ENCODE results near the gene FCMR. TPM values are rescaled to one million over a fixed set of nuclear protein-coding genes. Genes with fewer than 3 reads are reported as not detected.

The FCMR gene
- total RNA-seq, 1 donor from 2014 or later, result 5.8 TPM

Other genes with a start within 250 kb of the FCMR start
- 103 TPM for gene MAPKAPK2, start 237.0 kb downstream of the FCMR start, total RNA-seq
- gene IL19, start 151.2 kb downstream of the FCMR start, total RNA-seq, result not detected
- gene IL10, start 149.4 kb downstream of the FCMR start, total RNA-seq, result 23.0 TPM
- gene IL20, start 56.3 kb downstream of the FCMR start, total RNA-seq, result not detected
- gene IL24, start 24.5 kb downstream of the FCMR start, total RNA-seq, result not detected
- 6.9 TPM for gene PIGR, start 24.5 kb upstream of the FCMR start, total RNA-seq
- gene FCAMR, start 48.5 kb upstream of the FCMR start, total RNA-seq, result not detected
- 0.10 TPM for gene C1orf116, start 110.8 kb upstream of the FCMR start, total RNA-seq
- 5.4 TPM for gene YOD1, start 129.3 kb upstream of the FCMR start, total RNA-seq
- gene PFKFB2, start 131.3 kb upstream of the FCMR start, total RNA-seq, result 11.1 TPM
- gene C4BPB, start 166.9 kb upstream of the FCMR start, total RNA-seq, result 2.6 TPM
- not detected for gene C4BPA, start 182.3 kb upstream of the FCMR start, total RNA-seq

Data from mesenteric fat pad (tissue), 1 donor.